ENCODE measurements around the gene PDIA5.
"Not testable (repeated sequence)": the region's sequence is repeated elsewhere in the genome, so short reads cannot be mapped to it uniquely, and the experiment has no call there.

The PDIA5 gene

GRCh38 chr3:123150449-123151215, 83.8 kb downstream of the PDIA5 start:
- no peak for DNase-seq (ENCODE audit: low spot score)

GRCh38 chr3:123151251-123151705, 84.5 kb downstream of the PDIA5 start:
- DNase-seq (ENCODE audit: low spot score) = no peak

GRCh38 chr3:123151853-123152420, 85.1 kb downstream of the PDIA5 start:
- DNase-seq (ENCODE audit: low spot score) = not testable (repeated sequence)

GRCh38 chr3:123152687-123153086, 85.9 kb downstream of the PDIA5 start:
- no peak for DNase-seq (ENCODE audit: low spot score)

- no peak for DNase-seq (ENCODE audit: low spot score)
Observed at GRCh38 chr3:123153125-123154019, 86.5 kb downstream of the PDIA5 start.

GRCh38 chr3:123154020-123154985, 87.5 kb downstream of the PDIA5 start:
- DNase-seq (ENCODE audit: low spot score) = no peak

GRCh38 chr3:123155471-123156011, 88.7 kb downstream of the PDIA5 start:
- no peak for DNase-seq (ENCODE audit: low spot score)

- DNase-seq (ENCODE audit: low spot score) = no peak
Observed at GRCh38 chr3:123156276-123156995, 89.6 kb downstream of the PDIA5 start.

- no peak for DNase-seq (ENCODE audit: low spot score)
Observed at GRCh38 chr3:123157209-123157597, 90.4 kb downstream of the PDIA5 start.

GRCh38 chr3:123157598-123158287, 90.9 kb downstream of the PDIA5 start:
- no peak for DNase-seq (ENCODE audit: low spot score)

- DNase-seq (ENCODE audit: low spot score) = no peak
Observed at GRCh38 chr3:123158330-123158729, 91.5 kb downstream of the PDIA5 start.

- DNase-seq (ENCODE audit: low spot score) = no peak
Observed at GRCh38 chr3:123158899-123159390, 92.1 kb downstream of the PDIA5 start.

- DNase-seq (ENCODE audit: low spot score) = no peak
Observed at GRCh38 chr3:123159926-123160635, 93.3 kb downstream of the PDIA5 start.

- DNase-seq (ENCODE audit: low spot score) = no peak
Observed at GRCh38 chr3:123161167-123161566, 94.3 kb downstream of the PDIA5 start.

GRCh38 chr3:123163141-123163540, 96.3 kb downstream of the PDIA5 start:
- no peak for DNase-seq (ENCODE audit: low spot score)

GRCh38 chr3:123165163-123165562, 98.3 kb downstream of the PDIA5 start:
- DNase-seq (ENCODE audit: low spot score) = no peak

GRCh38 chr3:123167686-123168085, 100.9 kb downstream of the PDIA5 start:
- DNase-seq (ENCODE audit: low spot score) = no peak

- no peak for DNase-seq (ENCODE audit: low spot score)
Observed at GRCh38 chr3:123168122-123168521, 101.3 kb downstream of the PDIA5 start.

- no peak for DNase-seq (ENCODE audit: low spot score)
Observed at GRCh38 chr3:123168605-123169004, 101.8 kb downstream of the PDIA5 start.
